HG03342 (cell line): Measurements from ENCODE around the gene GNAT1.

Source experiments
- ATAC-seq: cut with Tn5 transposase; IDR thresholded peaks from one replicate; pipeline ENCODE4 v1.9.1; 2021; ENCODE audit warnings: mild to moderate bottlenecking, moderate library complexity; ENCODE audit not compliant: unreplicated experiment

Gene GNAT1

GRCh38 chr3:50174947-50175524, 16.4 kb upstream of the GNAT1 start:
- ATAC-seq = no peak

DNA sequence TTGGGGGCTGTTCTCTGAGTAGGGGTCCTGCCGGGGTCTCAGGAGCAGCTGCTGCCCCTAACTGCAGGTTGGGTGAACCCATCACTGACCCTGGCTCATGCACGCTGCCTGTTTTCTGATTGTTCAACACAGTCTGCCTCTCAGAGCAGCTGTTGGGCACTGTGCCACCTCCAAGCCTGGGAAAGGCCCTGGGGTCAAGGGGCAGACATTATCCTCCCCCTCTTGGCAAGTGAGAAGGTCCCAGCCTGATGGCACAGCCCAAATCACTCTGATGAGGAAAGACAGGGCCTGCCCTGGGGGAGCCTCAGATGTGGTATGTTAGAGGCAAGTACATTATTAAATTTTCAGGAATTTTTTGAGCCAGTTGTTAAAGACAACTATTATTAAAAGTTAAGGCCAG, 14.1 kb upstream of the GNAT1 start:
- ATAC-seq = no peak

DNA sequence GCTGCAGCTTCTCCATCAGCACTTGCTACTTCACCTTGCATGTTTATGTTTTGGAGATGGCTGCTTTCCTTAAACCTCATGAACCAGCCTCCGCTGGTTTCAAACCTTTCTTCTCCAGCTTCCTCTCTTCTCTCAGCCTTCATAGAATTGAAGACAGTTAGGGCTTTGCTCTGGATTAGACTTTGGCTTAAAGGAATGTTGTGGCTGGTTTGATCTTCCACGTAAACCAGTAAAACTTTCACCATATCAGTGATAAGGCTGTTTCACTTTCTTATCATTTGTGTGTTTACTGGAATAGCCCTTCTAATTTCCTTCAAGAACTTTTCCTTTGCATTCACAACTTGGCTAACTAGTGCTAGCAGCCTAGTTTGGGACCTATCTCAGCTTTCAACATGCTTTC, 11.7 kb upstream of the GNAT1 start:
- no peak for ATAC-seq

DNA sequence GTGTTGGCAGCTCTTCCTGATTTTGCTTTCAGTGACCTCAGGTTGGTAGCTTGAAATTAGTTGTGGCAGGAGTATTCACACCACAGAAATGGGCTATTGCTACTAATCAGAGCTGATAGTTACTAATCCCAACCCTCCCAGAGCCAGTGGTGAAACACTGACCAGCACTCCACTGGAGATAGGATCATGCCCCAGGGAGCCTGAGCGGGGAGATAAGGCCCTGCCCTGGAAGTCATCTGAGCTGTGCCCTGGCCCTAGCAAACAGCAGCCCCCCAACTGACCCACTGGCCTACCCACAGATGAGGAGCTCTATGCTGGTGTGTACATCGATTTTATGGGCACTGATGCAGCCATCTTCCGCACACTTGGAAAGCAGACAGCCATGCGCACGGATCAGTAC, 9.4 kb upstream of the GNAT1 start:
- ATAC-seq = no peak

DNA sequence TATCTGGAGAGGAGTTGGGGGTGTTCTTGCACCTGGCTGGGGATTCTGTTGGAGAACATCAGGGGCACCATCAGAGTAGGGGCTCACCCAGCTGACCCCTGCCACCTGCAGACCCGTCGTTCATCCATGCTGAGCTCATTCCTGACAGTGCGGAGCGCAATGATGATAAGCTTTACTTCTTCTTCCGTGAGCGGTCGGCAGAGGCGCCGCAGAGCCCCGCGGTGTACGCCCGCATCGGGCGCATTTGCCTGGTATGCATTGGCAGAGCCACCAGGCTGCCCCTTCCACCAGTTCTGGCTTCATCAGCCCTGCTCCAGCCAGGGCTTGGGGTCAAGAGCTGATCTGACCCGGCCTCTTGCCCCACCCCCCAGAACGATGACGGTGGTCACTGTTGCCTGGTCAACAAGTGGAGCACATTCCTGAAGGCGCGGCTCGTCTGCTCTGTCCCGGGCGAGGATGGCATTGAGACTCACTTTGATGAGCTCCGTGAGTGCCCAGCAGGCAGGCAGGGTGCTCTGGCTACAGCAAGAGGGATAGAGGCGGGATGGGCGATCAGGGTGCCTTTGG, 8.8 kb upstream of the GNAT1 start:
- ATAC-seq = no peak

- no peak for ATAC-seq
These were observed 7.7 kb upstream of the GNAT1 start for GRCh38 chr3:50183755-50184154.

GRCh38 chr3:50184242-50184978, 7.0 kb upstream of the GNAT1 start:
- ATAC-seq = no peak

DNA sequence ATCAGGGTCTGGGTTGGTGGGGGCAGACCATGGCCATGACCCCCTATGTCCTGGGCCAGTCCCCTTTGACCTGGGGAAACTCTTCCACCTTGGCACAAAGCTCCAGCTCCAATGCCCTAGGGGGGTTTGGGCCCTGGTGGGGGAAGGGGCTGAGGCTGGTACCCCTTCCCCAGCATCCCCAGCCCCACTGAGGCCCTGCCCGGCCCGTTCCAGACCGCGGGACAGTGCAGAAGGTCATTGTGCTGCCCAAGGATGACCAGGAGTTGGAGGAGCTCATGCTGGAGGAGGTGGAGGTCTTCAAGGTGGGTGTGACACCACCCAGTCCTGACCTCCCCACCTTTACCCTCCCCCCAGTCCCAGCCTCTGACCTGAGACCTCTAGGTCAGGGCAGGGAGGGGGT, 6.2 kb upstream of the GNAT1 start:
- no peak for ATAC-seq

DNA sequence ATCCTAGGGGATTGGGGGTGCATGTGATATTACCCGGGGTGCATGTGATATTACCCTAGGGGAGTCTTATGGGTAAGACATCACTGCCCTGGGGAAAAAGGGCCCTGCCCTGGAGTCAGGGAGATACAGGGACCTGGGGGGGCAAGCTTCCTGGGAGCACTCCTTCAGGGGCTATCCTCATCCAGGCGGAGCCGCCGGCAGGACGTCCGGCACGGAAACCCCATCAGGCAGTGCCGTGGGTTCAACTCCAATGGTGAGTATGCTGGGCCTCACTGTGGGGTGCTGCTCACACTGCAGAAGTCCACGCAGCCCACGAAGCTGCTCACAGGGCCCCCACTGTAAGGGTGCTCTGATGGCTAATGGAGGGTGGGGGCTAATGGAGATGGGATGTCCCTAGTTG, 5.3 kb upstream of the GNAT1 start:
- ATAC-seq = no peak

GRCh38 chr3:50187750-50188149, 3.7 kb upstream of the GNAT1 start:
- no peak for ATAC-seq

GRCh38 chr3:50189274-50189673, 2.1 kb upstream of the GNAT1 start:
- no peak for ATAC-seq

DNA sequence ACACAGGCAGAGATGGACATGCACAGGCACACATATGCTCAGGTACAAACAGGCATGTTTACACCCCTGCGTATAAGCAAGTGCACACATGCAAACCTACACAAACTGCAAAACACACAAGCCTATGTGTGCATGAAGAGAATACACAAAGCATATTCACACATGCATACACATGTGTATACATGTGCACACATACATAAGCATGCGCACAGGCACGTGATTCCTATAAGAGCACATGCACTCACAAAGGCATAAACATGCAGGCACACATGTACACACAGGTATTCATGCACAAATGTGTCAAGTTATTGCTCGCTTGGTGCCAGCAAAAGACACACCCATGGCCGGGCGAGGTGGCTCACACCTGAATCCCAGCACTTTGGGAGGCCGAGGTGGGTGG, 1.4 kb upstream of the GNAT1 start:
- no peak for ATAC-seq

DNA sequence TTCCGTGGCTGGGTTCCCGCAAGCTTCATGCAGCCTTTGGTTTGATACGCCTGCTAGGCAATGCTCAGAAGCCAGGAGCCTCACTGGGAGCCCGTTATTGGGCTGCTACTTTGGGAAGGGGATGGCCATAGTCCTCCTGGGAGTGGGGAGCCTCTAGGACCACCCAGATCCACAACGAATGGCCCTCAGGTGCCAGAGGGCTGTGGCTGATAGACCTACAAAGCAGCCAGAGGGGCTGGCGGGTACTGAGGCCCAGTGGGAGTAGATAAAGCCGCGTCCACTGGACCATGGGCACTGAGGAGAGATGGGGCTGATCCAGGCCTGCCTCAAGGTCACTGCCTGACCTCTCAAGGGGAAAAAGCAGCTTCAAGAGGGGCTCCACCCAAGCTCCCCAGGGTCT, 714 bp downstream of the GNAT1 start:
- ATAC-seq = no peak

GRCh38 chr3:50192689-50193141, 1.3 kb downstream of the GNAT1 start:
- no peak for ATAC-seq

DNA sequence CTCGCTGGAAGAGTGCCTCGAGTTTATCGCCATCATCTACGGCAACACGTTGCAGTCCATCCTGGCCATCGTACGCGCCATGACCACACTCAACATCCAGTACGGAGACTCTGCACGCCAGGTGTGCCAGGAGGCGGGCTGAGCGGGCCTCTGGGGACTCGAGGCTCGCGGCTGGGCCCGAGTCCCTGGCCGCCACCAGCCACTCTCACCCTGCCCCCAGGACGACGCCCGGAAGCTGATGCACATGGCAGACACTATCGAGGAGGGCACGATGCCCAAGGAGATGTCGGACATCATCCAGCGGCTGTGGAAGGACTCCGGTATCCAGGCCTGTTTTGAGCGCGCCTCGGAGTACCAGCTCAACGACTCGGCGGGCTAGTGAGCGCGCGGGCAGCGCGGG, 1.9 kb downstream of the GNAT1 start:
- ATAC-seq = no peak

DNA sequence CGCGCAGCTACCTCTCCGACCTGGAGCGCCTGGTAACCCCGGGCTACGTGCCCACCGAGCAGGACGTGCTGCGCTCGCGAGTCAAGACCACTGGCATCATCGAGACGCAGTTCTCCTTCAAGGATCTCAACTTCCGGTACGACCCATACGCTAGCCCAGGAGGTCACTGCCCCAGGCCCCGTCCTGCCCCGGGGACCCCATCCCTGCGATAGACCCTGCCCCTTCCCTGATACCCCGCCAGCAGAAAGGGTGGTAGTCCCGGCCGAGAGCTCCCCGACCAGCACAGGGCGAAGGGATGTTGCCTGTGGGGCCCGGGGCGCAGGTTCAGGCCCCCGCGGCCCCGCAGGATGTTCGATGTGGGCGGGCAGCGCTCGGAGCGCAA, 2.3 kb downstream of the GNAT1 start:
- no peak for ATAC-seq

DNA sequence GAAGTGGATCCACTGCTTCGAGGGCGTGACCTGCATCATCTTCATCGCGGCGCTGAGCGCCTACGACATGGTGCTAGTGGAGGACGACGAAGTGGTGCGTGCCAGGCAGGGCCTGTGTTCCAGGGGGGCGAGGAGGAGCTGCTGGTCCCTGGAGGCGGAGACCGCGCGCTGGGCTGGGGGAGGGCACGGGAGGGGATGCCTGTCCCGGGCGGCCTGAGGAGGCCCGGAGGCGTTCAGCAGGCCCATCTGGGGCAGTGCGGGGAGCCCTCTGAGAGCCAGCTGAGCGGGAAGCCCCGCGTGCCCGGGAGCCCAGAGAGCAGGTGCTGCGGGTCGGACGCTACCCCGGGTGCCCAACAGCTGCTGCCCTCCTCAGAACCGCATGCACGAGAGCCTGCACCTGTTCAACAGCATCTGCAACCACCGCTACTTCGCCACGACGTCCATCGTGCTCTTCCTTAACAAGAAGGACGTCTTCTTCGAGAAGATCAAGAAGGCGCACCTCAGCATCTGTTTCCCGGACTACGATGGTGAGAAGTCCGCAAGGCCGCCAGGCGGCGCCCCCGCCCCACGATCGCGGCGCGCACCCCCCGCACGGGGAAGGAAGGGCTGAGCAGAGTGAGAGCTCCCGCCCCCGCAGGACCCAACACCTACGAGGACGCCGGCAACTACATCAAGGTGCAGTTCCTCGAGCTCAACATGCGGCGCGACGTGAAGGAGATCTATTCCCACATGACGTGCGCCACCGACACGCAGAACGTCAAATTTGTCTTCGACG, 2.9 kb downstream of the GNAT1 start:
- no peak for ATAC-seq

DNA sequence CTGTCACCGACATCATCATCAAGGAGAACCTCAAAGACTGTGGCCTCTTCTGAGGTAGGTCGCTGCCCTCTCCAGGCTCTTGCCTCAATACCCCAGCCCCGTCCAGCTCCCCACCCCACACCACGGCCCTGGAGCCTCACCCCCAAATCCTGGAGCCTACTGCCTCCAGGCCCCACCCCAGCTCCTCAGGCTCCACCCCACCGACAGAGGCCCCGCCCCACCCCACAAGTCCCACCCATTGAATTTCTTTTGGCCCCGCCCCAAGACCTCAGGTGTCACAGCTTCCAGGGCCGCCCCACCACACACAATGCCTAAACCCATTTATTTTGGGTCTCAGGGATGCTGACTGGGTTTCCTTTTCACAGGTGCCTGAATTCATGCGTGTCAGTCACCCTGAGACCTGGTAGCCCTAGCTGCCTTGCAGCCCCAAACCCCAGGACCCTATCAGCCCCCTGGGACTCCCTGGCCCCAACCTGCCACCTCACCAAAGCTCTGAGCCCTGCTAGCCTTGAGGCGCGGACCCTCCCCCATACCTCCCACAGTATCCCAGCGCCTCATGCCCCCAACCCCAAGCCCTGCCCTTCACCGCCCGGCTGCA, 3.6 kb downstream of the GNAT1 start:
- ATAC-seq = no peak

DNA sequence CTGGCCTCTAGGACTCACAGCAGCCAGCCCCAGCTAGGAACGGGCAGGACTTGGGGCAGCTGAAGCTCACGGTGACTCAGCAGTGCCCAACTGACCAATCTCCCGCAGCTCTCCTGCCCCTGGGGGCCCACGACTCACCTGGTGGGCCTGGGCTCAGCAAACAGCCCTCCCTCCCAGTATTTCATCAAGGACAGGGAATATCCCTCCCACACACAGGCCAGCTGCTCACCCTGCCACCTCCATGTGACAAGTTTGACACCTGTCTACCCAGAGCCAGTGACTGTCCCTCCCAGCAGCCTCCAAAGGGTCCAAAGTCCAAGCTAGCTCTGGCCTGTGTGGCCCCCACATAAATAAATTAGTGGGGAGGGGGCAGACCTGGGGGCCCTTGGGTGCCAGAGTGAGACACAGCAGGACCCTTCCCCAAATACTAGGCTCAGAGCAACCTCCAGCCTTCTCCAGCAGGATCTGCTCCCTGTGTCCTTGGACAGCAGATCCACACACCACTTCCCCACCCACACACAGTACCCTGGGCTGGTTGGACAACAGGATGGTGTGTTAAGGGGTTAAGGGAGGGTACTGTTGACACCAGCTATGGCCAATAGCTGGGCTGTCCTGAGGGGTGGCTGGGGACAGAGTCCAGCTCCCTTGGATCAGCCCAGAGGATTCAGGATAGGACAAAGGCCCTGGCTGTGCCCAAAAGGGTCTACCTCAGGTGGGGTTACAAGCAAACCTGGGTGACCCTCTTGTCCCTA, 4.3 kb downstream of the GNAT1 start:
- no peak for ATAC-seq

DNA sequence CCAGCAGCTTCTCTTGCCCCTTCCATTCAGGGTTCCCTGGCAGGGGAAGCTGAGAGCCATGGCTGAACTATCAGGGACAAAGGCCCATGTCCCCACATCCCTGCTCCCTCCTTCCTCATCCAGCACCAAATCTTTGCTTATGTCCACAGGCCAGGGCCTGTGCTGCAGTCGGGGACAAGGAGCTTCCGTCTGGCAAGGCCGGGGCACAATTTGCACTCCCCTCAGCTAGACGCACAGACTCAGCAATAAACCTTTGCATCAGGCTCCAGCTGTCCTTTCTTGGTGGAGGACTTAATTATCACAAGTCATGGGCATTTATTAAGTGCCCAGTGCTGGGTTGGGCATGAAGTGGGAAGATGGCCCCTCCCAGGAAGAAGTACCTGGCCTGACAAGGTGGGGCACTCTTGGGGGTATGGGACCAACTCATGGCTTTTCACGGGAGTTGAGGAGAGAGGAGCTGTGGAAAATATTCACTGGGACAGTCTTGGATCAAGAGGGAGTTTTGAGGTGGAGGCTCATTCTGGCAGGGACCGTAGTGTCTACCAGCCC, 4.9 kb downstream of the GNAT1 start:
- ATAC-seq = no peak
